Neural crest cell (in vitro differentiated cells): ENCODE measurements around the gene CUEDC1. TPM values are rescaled to one million over a fixed set of nuclear protein-coding genes. Genes with fewer than 3 reads are reported as not detected.
A peak's percentile ranks its signal among the peaks of the same experiment; 100 is the strongest.
"Not testable (repeated sequence)": the region's sequence is repeated elsewhere in the genome, so short reads cannot be mapped to it uniquely, and the experiment has no call there.

Experiments
- DNase-seq: peaks from one replicate; pipeline ENCODE4 v3.0.0; 2021; ENCODE audit warnings: low read depth, mixed read lengths, low spot score
- H3K27ac Mint-ChIP-seq: one replicate; pipeline ENCODE4 v1.8.0; 2021; ENCODE audit warnings: mild to moderate bottlenecking, mixed read lengths; ENCODE audit not compliant: unreplicated experiment
- H3K27me3 Mint-ChIP-seq: 2 replicates; pipeline ENCODE4 v1.8.0; 2021; ENCODE audit warnings: low read depth, mild to moderate bottlenecking, mixed read lengths
- H3K36me3 Mint-ChIP-seq: 2 replicates; pipeline ENCODE4 v1.8.0; 2021; ENCODE audit warnings: low read depth, mild to moderate bottlenecking, mixed read lengths
- H3K4me1 Mint-ChIP-seq: 2 replicates; pipeline ENCODE4 v1.8.0; 2021; ENCODE audit warnings: mixed read lengths
- H3K4me3 Mint-ChIP-seq: one replicate; pipeline ENCODE4 v1.8.0; 2021; ENCODE audit warnings: mild to moderate bottlenecking, mixed read lengths
- H3K9me3 Mint-ChIP-seq: 2 replicates; pipeline ENCODE4 v1.8.0; 2021; ENCODE audit warnings: mixed read lengths
- total RNA-seq: library from RNA; stranded (reverse); gene quantifications from 2 replicates; pipeline ENCODE4 v1.2.1, GENCODE V29; 2021
- TF ChIP-seq, protein P1 (sequence below): fragments of 200-600 bp; sonication (generic); conservative IDR thresholded peaks from 2 replicates; pipeline ENCODE4 v1.5.0; 2021; ENCODE audit warnings: antibody characterized with exemption, mild to moderate bottlenecking

CUEDC1 gene
- total RNA-seq, 1 donor from 2014 or later = 86.9 TPM

DNA sequence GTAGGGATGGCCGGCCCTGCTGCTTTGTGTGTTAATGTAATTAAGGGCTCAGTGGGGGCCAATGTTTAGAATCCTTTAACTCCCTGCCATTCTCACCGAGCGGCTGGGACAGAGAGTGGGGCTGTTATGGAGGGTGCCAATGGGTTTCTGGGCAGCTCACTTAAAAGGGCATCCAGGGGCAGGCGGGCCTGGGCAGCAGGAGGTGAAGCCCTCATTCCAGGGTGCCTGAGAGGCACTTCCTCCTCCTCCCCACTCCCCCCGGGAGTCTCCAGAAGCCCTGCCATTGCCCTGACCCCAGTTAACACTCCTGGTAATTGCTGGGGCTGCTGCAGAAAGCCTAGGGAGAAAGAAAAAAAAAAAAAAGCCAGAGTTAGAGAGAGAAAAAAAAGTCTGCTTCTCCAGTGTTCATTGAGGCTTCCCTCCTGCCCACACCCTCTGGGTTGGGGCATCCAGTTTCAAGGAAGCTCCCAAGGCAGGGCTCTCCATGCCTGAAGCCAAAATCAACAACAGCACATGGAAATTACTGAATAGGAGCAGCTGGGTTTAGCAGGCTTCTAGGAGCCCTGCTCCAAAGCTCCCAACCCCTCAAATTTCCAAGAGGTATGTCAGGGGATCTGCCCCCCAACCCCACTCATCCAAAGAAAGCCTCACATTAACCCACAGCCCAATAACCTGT is 28.0 kb downstream of the CUEDC1 start:
- Mint-ChIP-seq H3K4me1 (peaks cover 93% of the 10 kb centered on the region), H3K27me3 (no peaks in the 10 kb centered on the region), H3K27ac (peak overlapping the region; percentile 93), H3K36me3 (no peaks in the 10 kb centered on the region), H3K4me3 (peak overlapping the region; percentile 78), H3K9me3 (no peaks in the 10 kb centered on the region)
- TF ChIP-seq, protein P1, sequence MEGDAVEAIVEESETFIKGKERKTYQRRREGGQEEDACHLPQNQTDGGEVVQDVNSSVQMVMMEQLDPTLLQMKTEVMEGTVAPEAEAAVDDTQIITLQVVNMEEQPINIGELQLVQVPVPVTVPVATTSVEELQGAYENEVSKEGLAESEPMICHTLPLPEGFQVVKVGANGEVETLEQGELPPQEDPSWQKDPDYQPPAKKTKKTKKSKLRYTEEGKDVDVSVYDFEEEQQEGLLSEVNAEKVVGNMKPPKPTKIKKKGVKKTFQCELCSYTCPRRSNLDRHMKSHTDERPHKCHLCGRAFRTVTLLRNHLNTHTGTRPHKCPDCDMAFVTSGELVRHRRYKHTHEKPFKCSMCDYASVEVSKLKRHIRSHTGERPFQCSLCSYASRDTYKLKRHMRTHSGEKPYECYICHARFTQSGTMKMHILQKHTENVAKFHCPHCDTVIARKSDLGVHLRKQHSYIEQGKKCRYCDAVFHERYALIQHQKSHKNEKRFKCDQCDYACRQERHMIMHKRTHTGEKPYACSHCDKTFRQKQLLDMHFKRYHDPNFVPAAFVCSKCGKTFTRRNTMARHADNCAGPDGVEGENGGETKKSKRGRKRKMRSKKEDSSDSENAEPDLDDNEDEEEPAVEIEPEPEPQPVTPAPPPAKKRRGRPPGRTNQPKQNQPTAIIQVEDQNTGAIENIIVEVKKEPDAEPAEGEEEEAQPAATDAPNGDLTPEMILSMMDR = no peak
- DNase-seq = no peak

- Mint-ChIP-seq H3K4me3 (peak overlapping the region; percentile 78), H3K27ac (peak overlapping the region; percentile 93), H3K9me3 (no peaks in the 10 kb centered on the region), H3K4me1 (peaks cover 94% of the 10 kb centered on the region), H3K36me3 (no peaks in the 10 kb centered on the region), H3K27me3 (no peaks in the 10 kb centered on the region)
- DNase-seq = no peak
- TF ChIP-seq, protein P1 = no peak
Measured at GRCh38 chr17:57926723-57927047, 28.5 kb downstream of the CUEDC1 start.

- H3K4me3 Mint-ChIP-seq = peak overlapping the region; percentile 28
- peak overlapping the region; percentile 81 for H3K27ac Mint-ChIP-seq
- H3K36me3 Mint-ChIP-seq = no peaks in the 10 kb centered on the region
- no peak for DNase-seq
- no peaks in the 10 kb centered on the region for H3K27me3 Mint-ChIP-seq
- H3K4me1 Mint-ChIP-seq = peaks cover 92% of the 10 kb centered on the region
- TF ChIP-seq, protein P1 = no peak
- no peaks in the 10 kb centered on the region for H3K9me3 Mint-ChIP-seq
Measured at GRCh38 chr17:57925361-57925990, 29.7 kb downstream of the CUEDC1 start.

DNA sequence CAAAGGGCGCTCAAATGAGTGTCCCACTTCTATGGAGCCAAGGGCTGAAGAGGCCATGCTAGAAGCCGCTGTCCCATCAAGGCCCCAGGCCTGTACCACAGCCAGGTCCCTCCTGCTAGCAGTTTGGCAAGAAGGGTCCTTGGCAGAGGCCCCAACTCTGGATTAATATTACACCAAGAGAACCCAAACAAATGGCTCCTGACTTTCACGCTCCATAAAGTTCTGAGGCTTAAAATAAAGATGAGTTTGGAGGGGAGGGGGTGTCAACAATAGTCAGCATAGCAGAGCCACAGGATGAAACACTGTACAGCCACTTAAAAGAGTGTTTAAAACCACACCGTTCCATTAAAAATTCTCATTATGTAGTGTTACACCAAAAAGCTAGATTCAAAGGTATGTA is 30.5 kb downstream of the CUEDC1 start:
- Mint-ChIP-seq H3K27me3 (no peaks in the 10 kb centered on the region), H3K36me3 (no peaks in the 10 kb centered on the region), H3K27ac (peak overlapping the region; percentile 81)

DNA sequence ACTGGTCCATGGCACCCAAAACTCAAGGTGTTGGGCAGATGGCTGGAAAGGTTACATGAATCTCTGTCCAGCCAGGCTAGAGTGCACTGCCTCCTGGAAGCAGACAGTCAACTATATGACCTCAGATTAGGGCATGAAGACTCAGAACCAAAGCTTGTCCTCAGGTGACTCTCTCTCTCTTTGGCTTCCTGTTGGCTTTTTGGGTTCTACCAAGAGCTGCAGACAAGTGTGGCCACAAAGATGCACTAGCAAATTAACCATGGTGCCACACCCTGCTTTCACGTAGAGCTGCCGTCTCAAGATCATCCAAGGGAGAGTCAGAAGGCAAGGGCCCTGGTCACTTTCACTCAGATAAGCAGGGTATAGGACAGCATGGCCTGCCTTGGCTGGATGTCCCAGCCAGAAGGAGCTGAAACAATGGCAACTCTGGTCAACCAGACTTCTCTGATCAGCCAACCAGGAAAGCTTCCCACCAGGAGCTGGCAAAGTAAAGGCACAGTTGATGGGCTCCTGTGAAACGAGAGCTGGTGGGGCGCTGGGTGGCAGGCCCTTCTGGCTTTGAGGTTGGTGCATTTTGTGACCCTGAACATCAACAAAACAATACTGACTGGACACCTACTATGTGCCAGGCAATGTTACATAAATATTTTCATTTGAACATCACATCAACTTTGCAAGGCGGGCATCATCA is 31.9 kb downstream of the CUEDC1 start:
- H3K27me3 Mint-ChIP-seq = no peaks in the 10 kb centered on the region
- H3K4me3 Mint-ChIP-seq = peak overlapping the region; percentile 52
- no peaks in the 10 kb centered on the region for H3K36me3 Mint-ChIP-seq
- TF ChIP-seq, protein P1 = no peak
- peaks cover 85% of the 10 kb centered on the region for H3K4me1 Mint-ChIP-seq
- H3K27ac Mint-ChIP-seq = peak overlapping the region; percentile 47
- no peaks in the 10 kb centered on the region for H3K9me3 Mint-ChIP-seq
- DNase-seq = no peak

More for the DNA sequence above, 30.5 kb downstream of the CUEDC1 start:
- DNase-seq = no peak
- H3K4me3 Mint-ChIP-seq = peak overlapping the region; percentile 63
- no peaks in the 10 kb centered on the region for H3K9me3 Mint-ChIP-seq
- H3K4me1 Mint-ChIP-seq = peaks cover 92% of the 10 kb centered on the region
- TF ChIP-seq, protein P1 = no peak

- not testable (repeated sequence) for H3K27ac Mint-ChIP-seq, DNase-seq, H3K27me3 Mint-ChIP-seq, H3K4me3 Mint-ChIP-seq, H3K9me3 Mint-ChIP-seq, H3K36me3 Mint-ChIP-seq
- peaks cover 85% of the 10 kb centered on the region for H3K4me1 Mint-ChIP-seq
Measured at GRCh38 chr17:57922745-57923144, 32.5 kb downstream of the CUEDC1 start.
